ENCODE data around the gene DCTN3. TPM values are rescaled to one million over a fixed set of nuclear protein-coding genes. Genes with fewer than 3 reads are reported as not detected.

DCTN3 gene
- total RNA-seq, 1 donor from 2014 or later: 79.5 TPM

- no peaks in the 10 kb centered on the region for H3K36me3 Mint-ChIP-seq (ENCODE audit: low read depth)
- H3K4me3 Mint-ChIP-seq (ENCODE audit: unreplicated experiment): no peak overlapping the region
- no peak overlapping the region for H3K27ac Mint-ChIP-seq (ENCODE audit: unreplicated experiment)
- H3K27me3 Mint-ChIP-seq (ENCODE audit: low read depth): peaks cover 66% of the 10 kb centered on the region
- no peak for TF ChIP-seq CTCF (IDR thresholded peaks at IDR 0.05)
- no peak for DNase-seq (ENCODE audit: low spot score)
- no peaks in the 10 kb centered on the region for H3K9me3 Mint-ChIP-seq (ENCODE audit: low read depth)
- H3K4me1 Mint-ChIP-seq (ENCODE audit: low read depth): peaks cover 16% of the 10 kb centered on the region
Observed at GRCh38 chr9:34587271-34587670, 33.0 kb downstream of the DCTN3 start.

- Mint-ChIP-seq H3K4me3 (ENCODE audit: unreplicated experiment) (no peak overlapping the region), H3K4me1 (ENCODE audit: low read depth) (peaks cover 16% of the 10 kb centered on the region), H3K27me3 (ENCODE audit: low read depth) (peaks cover 64% of the 10 kb centered on the region), H3K36me3 (ENCODE audit: low read depth) (no peaks in the 10 kb centered on the region), H3K9me3 (ENCODE audit: low read depth) (no peaks in the 10 kb centered on the region), H3K27ac (ENCODE audit: unreplicated experiment) (no peak overlapping the region)
- DNase-seq (ENCODE audit: low spot score): no peak
- TF ChIP-seq CTCF (IDR thresholded peaks at IDR 0.05): no peak
Observed at GRCh38 chr9:34585946-34586669, 34.2 kb downstream of the DCTN3 start.

- Mint-ChIP-seq H3K4me1 (ENCODE audit: low read depth) (peaks cover 10% of the 10 kb centered on the region), H3K27me3 (ENCODE audit: low read depth) (peaks cover 73% of the 10 kb centered on the region), H3K36me3 (ENCODE audit: low read depth) (no peaks in the 10 kb centered on the region), H3K4me3 (ENCODE audit: unreplicated experiment) (no peak overlapping the region), H3K9me3 (ENCODE audit: low read depth) (no peaks in the 10 kb centered on the region), H3K27ac (ENCODE audit: unreplicated experiment) (no peak overlapping the region)
- DNase-seq (ENCODE audit: low spot score): no peak
- no peak for TF ChIP-seq CTCF (IDR thresholded peaks at IDR 0.05)
Observed at GRCh38 chr9:34584970-34585369, 35.3 kb downstream of the DCTN3 start.

- DNase-seq (ENCODE audit: low spot score): no peak
- Mint-ChIP-seq H3K27me3 (ENCODE audit: low read depth) (peaks cover 67% of the 10 kb centered on the region), H3K9me3 (ENCODE audit: low read depth) (no peaks in the 10 kb centered on the region), H3K4me3 (ENCODE audit: unreplicated experiment) (no peak overlapping the region), H3K4me1 (ENCODE audit: low read depth) (no peaks in the 10 kb centered on the region), H3K27ac (ENCODE audit: unreplicated experiment) (no peak overlapping the region), H3K36me3 (ENCODE audit: low read depth) (no peaks in the 10 kb centered on the region)
- TF ChIP-seq CTCF (IDR thresholded peaks at IDR 0.05): no peak
Observed at GRCh38 chr9:34582787-34583186, 37.5 kb downstream of the DCTN3 start.

GRCh38 chr9:34581318-34581717, 39.0 kb downstream of the DCTN3 start:
- Mint-ChIP-seq H3K36me3 (ENCODE audit: low read depth) (no peaks in the 10 kb centered on the region), H3K9me3 (ENCODE audit: low read depth) (no peaks in the 10 kb centered on the region), H3K4me3 (ENCODE audit: unreplicated experiment) (no peak overlapping the region), H3K27me3 (ENCODE audit: low read depth) (peaks cover 57% of the 10 kb centered on the region), H3K4me1 (ENCODE audit: low read depth) (peaks cover 7% of the 10 kb centered on the region), H3K27ac (ENCODE audit: unreplicated experiment) (no peak overlapping the region)
- no peak for TF ChIP-seq CTCF (IDR thresholded peaks at IDR 0.05)
- no peak for DNase-seq (ENCODE audit: low spot score)

Measured in chondrocyte (in vitro differentiated cells).